ENCODE measurements around the gene ATE1. TPM values are rescaled to one million over a fixed set of nuclear protein-coding genes. Genes with fewer than 3 reads are reported as not detected.

Gene ATE1
- total RNA-seq, 1 experiment from 2014 or later: 39.2 TPM

GRCh38 chr10:121708728-121709674 is 218.8 kb downstream of the ATE1 start:
- Histone ChIP-seq H3K27me3 (ENCODE audit: insufficient read depth, low read length) (peaks cover 4% of the 10 kb centered on the region; the same call in 1 of the 2 replicates), H2AFZ (ENCODE audit: low read depth, low read length, poor library complexity, severe bottlenecking) (no peak overlapping the region), H3K4me1 (ENCODE audit: control insufficient read depth in 1 of 2, insufficient read depth in 2 of 2, low read length in 2 of 2) (no peaks in the 10 kb centered on the region), H3K27ac (ENCODE audit: low read depth, low read length) (no peak overlapping the region), H3K4me3 (replicated peaks in 1 of 2; ENCODE audit: low read depth in 1 of 2, low read length in 2 of 2) (no peak overlapping the region), H4K20me1 (ENCODE audit: insufficient read depth) (no peaks in the 10 kb centered on the region), H3K9ac (ENCODE audit: low read length) (no peak overlapping the region), H3K4me2 (ENCODE audit: low read length) (no peak overlapping the region), H3K36me3 (ENCODE audit: control insufficient read depth in 1 of 2, insufficient read depth in 2 of 2, low read length in 2 of 2) (no peaks in the 10 kb centered on the region), H3K79me2 (ENCODE audit: insufficient read depth, low read length) (no peaks in the 10 kb centered on the region), H3K9me3 (ENCODE audit: control insufficient read depth in 1 of 2, insufficient read depth in 1 of 2, low read depth in 1 of 2, low read length in 2 of 2) (no peaks in the 10 kb centered on the region), H3K9me2 (ENCODE audit: insufficient read depth) (no peaks in the 10 kb centered on the region)
- no TSS peak for BruUV-seq (replicated peaks)
- ATAC-seq (no peak), DNase-seq (ENCODE audit: low read depth, low spot score) (no peak)
- ChIA-PET CTCF (no interaction called here), RAD21 (ENCODE audit: low non-redundant PET in 1 of 2, low total read pairs in 2 of 2, uncharacterized antibody in 2 of 2, unreplicated experiment in 2 of 2) (no interaction called here), POLR2A (no interaction called here)
- intact Hi-C loops (cut with micrococcal nuclease): no loop called here
- TF ChIP-seq SP1 (IDR thresholded peaks at IDR 0.05; ENCODE audit: low read depth) (no peak), EGR1 (IDR thresholded peaks at IDR 0.05; ENCODE audit: low read depth) (no peak), SIN3A (IDR thresholded peaks at IDR 0.05; ENCODE audit: low read depth) (no peak), POLR2A (IDR thresholded peaks at IDR 0.05; ENCODE audit: borderline replicate concordance, extremely low read depth, insufficient read depth, insufficient read length) (no peak), RAD21 (IDR thresholded peaks at IDR 0.05; ENCODE audit: low read depth) (no peak), ZNF274 (IDR thresholded peaks at IDR 0.05; ENCODE audit: low read depth, low read length) (no peak), MAX (IDR thresholded peaks at IDR 0.05) (no peak), ELF1 (IDR thresholded peaks at IDR 0.05; ENCODE audit: borderline replicate concordance, low read depth) (no peak), ZFX (IDR thresholded peaks at IDR 0.05) (no peak)
- TF ChIP-seq, protein P1, sequence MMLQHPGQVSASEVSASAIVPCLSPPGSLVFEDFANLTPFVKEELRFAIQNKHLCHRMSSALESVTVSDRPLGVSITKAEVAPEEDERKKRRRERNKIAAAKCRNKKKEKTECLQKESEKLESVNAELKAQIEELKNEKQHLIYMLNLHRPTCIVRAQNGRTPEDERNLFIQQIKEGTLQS (IDR thresholded peaks at IDR 0.05): no peak

Data from HCT116 (cell line).